H7 (cell line): Measurements from ENCODE around the gene ARHGAP20. TPM values are rescaled to one million over a fixed set of nuclear protein-coding genes. Genes with fewer than 3 reads are reported as not detected.

ENCODE experiments used
- DNase-seq: peaks from one replicate; pipeline ENCODE4 v3.0.0; 2012
- H3K27me3 ChIP-seq: 2 replicates; pipeline ENCODE4 v1.6.0; 2011; ENCODE audit warnings: mild to moderate bottlenecking, low read length; ENCODE audit not compliant: control insufficient read depth, insufficient read depth
- H3K36me3 ChIP-seq: replicated peaks from 2 replicates; pipeline ENCODE4 v1.5.1; 2011; ENCODE audit warnings: low read length; ENCODE audit not compliant: control insufficient read depth, insufficient read depth
- H3K4me3 ChIP-seq: 2 replicates; pipeline ENCODE4 v1.5.1; 2011; ENCODE audit warnings: low read depth, mild to moderate bottlenecking, control low read depth, low read length, moderate library complexity; ENCODE audit not compliant: insufficient read depth
- total RNA-seq: library from RNA; depleted of rRNA; stranded (reverse); fragments of >200 nt; shearing (Covaris generic); gene quantifications from 2 replicates; pipeline ENCODE4 v1.2.3, GENCODE V29; 2014

Gene ARHGAP20
- total RNA-seq, 1 experiment from 2014 or later: 0.14 TPM

DNA sequence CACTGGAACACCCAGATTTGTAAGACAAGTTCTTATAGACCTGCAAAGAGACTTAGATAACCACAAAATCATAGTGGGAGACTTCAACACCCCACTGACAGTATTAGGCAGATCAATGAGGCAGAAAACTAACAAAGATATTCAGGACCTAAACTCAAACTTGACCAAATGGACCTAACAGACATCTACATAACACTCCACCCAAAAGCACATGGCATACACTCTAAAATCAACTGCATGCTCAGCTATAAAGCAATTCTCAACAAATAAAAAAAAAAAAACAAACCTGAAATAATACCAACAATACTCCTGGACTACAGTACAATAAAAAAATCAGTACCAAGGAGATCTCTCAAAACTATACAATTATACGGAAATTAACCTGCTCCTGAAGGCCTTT is 167.5 kb downstream of the ARHGAP20 start:
- Histone ChIP-seq H3K4me3 (no peak overlapping the region), H3K27me3 (no peaks in the 10 kb centered on the region), H3K36me3 (no peaks in the 10 kb centered on the region)
- no peak for DNase-seq

DNA sequence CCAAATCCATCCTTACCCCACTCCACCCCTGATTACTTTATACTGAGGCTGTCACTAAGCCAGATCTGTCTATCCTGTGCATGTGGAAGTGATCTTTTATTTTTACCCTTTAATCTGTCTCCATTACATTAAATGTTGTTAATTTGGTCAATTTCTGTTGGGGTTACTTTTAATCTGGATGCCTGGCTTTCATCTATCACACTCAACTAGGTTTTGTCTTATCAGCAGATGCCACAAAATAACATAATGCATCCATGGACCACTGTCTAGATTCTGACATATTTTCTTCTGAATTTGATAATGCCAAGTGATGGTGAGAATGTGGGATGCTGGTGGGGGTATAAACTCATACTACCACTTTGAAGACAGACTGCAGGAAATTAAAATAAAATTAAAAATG is 174.1 kb downstream of the ARHGAP20 start:
- Histone ChIP-seq H3K27me3 (no peaks in the 10 kb centered on the region), H3K4me3 (no peak overlapping the region), H3K36me3 (no peaks in the 10 kb centered on the region)
- DNase-seq: no peak

DNA sequence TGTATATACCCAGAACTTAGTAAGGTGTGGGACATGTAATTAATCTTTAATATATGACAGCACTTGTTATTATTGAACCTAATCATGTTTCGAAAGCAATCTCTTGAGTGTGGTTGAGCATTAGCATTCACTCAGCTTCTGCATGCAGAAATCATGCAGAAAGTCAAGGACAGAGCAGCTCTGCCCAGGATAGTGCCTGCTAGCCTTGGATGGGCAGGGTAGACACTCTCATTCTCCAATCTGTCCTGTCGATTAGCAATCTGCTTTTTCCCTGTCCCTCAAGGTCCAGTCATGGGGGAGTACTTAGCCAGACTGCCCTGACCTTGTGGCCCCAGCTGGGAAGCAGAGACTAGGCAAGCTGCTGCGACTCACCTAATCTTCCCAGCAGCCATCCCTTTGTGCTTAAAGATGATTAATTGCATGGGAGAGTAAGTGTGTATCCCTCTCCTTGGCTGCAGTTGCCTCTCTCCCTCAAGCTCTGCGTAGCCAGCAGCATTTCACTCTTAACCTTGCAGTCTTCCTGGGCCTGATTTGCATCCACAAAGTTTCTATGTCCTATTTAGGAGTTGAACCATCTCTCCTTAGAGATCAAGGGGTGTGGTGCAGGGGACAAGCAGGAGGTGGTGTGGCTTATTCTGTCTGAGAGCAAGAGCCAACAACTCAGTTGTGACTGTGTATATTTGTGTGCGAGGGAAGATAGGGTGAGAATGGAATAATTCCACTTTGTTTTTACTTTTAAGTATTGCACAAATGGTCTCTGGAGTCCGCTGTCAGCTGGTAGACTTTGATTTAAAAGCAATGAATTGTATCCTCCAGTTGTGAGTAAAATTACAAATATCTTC is 181.1 kb downstream of the ARHGAP20 start:
- Histone ChIP-seq H3K27me3 (no peaks in the 10 kb centered on the region), H3K36me3 (no peaks in the 10 kb centered on the region)

DNA sequence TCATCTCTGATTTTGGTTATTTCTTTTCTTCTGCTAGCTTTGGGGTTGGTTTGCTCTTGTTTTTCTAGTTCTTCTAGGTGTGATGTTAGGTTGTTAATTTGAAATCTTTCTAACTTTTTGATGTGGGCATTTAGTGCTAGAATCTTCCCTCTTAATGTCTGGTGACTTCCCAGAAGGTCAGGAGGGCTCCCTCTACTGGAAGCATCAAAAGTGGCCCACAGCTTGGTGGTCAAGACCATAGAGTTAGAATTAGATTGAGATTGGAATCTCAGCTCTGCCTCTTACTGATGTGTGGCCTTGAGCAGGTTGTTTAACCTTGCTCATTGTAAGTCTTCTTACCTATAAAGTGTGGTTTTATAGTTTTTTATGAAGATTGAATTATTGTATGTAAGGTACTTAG is 183.2 kb downstream of the ARHGAP20 start:
- no peak for DNase-seq

More for the DNA sequence above, 181.1 kb downstream of the ARHGAP20 start:
- DNase-seq: no peak
- no peak overlapping the region for H3K4me3 ChIP-seq

GRCh38 chr11:110527146-110527545 is 185.1 kb downstream of the ARHGAP20 start:
- Histone ChIP-seq H3K4me3 (no peak overlapping the region), H3K36me3 (no peaks in the 10 kb centered on the region), H3K27me3 (no peaks in the 10 kb centered on the region)
- DNase-seq: no peak

More for the DNA sequence above, 183.2 kb downstream of the ARHGAP20 start:
- Histone ChIP-seq H3K27me3 (no peaks in the 10 kb centered on the region), H3K4me3 (no peak overlapping the region), H3K36me3 (no peaks in the 10 kb centered on the region)
